Natural killer cell (primary cell): ENCODE data around the gene PHACTR3. TPM values are rescaled to one million over a fixed set of nuclear protein-coding genes. Genes with fewer than 3 reads are reported as not detected.
"Not testable (repeated sequence)": the region's sequence is repeated elsewhere in the genome, so short reads cannot be mapped to it uniquely, and the experiment has no call there.

Experiments
- ATAC-seq, 3 donors: fragments of 150-1000 bp in 2 of 3; fragments of 200-7000 bp in 1 of 3; cut with Tn5 transposase; 1 replicate in 1 of 3; 2 replicates in 2 of 3; pipeline ENCODE4 v1.10.0; 2021; ENCODE audit warnings: mild to moderate bottlenecking in 2 of 3, moderate library complexity in 2 of 3
- DNase-seq, 2 donors: peaks; one replicate each; pipeline versions ENCODE4 v3.0.0 to v3.0.0-alpha.2; 2013 to 2021; ENCODE audit warnings: mixed read lengths in 1 of 2
- H3K27ac ChIP-seq: one replicate; pipeline ENCODE4 v1.5.1; 2013; ENCODE audit warnings: mild to moderate bottlenecking, low read length
- H3K27me3 ChIP-seq: one replicate; pipeline ENCODE4 v1.6.1; 2013; ENCODE audit warnings: low read length; ENCODE audit not compliant: control insufficient read depth, insufficient read depth
- H3K36me3 ChIP-seq: one replicate; pipeline ENCODE4 v1.6.1; 2013; ENCODE audit warnings: low read length; ENCODE audit not compliant: control insufficient read depth, insufficient read depth
- H3K4me1 ChIP-seq: one replicate; pipeline ENCODE4 v1.6.1; 2013; ENCODE audit warnings: low read length; ENCODE audit not compliant: control insufficient read depth, insufficient read depth
- H3K4me3 ChIP-seq: one replicate; pipeline ENCODE4 v1.5.1; 2013; ENCODE audit warnings: low read length
- H3K9me3 ChIP-seq: one replicate; pipeline ENCODE4 v1.6.1; 2013; ENCODE audit warnings: low read length; ENCODE audit not compliant: control insufficient read depth, insufficient read depth
- H3K27ac Mint-ChIP-seq, 2 donors: one replicate each; pipeline ENCODE4 v1.8.0; 2022; ENCODE audit warnings: mild to moderate bottlenecking in 2 of 2, mixed read lengths in 2 of 2, moderate library complexity in 1 of 2
- H3K27me3 Mint-ChIP-seq, 2 donors: one replicate each; pipeline ENCODE4 v1.8.0; 2022; ENCODE audit warnings: low read depth in 2 of 2, mixed read lengths in 2 of 2
- H3K36me3 Mint-ChIP-seq: one replicate; pipeline ENCODE4 v1.8.0; 2022; ENCODE audit warnings: mixed read lengths
- H3K4me1 Mint-ChIP-seq, 2 donors: one replicate each; pipeline ENCODE4 v1.8.0; 2022; ENCODE audit warnings: mixed read lengths in 2 of 2
- H3K4me3 Mint-ChIP-seq: one replicate; pipeline ENCODE4 v1.8.0; 2022; ENCODE audit warnings: mild to moderate bottlenecking, moderate library complexity, mixed read lengths
- H3K9me3 Mint-ChIP-seq, 2 donors: one replicate each; pipeline ENCODE4 v1.8.0; 2022; ENCODE audit warnings: mixed read lengths in 2 of 2
- WGBS: methylation state at CpG from one replicate; pipeline ENCODE4 v1.1.7; 2013; ENCODE audit warnings: missing lambda C conversion rate; ENCODE audit not compliant: insufficient coverage; 5-methylcytosine and 5-hydroxymethylcytosine counted together
- intact Hi-C: fragments of 100-400 bp; cut with micrococcal nuclease; formaldehyde crosslinking; loops from one replicate; pipeline ENCODE4 v1.14.2; 2022
- total RNA-seq, 4 donors: library from RNA; stranded (reverse); fragments of 120-200 nt in 1 of 4; gene quantifications; one replicate each; pipeline versions ENCODE4 v1.2.3 to v1.2.4, GENCODE V29; 2013 to 2022
- TF ChIP-seq, protein P1 (sequence below): fragments of 200-600 bp; IDR thresholded peaks from one replicate; pipeline ENCODE4 v1.8.0; 2022; ENCODE audit warnings: antibody characterized with exemption

The PHACTR3 gene
- not detected for total RNA-seq
- total RNA-seq (2013): 0.23 TPM

- H3K27me3 ChIP-seq: peaks cover 5% of the 10 kb centered on the region
- Mint-ChIP-seq H3K4me1 (no peaks in the 10 kb centered on the region), H3K27me3 (peaks cover 36 to 50% of the 10 kb centered on the region in 2 donors), H3K36me3 (no peaks in the 10 kb centered on the region), H3K9me3 (no peaks in the 10 kb centered on the region), H3K4me3 (no peak within 1 kb of the TSS), H3K27ac (no peak within 1 kb of the TSS)
- WGBS: 5% methylated on average over 36 of the region's 40 CpGs
- TF ChIP-seq, protein P1, sequence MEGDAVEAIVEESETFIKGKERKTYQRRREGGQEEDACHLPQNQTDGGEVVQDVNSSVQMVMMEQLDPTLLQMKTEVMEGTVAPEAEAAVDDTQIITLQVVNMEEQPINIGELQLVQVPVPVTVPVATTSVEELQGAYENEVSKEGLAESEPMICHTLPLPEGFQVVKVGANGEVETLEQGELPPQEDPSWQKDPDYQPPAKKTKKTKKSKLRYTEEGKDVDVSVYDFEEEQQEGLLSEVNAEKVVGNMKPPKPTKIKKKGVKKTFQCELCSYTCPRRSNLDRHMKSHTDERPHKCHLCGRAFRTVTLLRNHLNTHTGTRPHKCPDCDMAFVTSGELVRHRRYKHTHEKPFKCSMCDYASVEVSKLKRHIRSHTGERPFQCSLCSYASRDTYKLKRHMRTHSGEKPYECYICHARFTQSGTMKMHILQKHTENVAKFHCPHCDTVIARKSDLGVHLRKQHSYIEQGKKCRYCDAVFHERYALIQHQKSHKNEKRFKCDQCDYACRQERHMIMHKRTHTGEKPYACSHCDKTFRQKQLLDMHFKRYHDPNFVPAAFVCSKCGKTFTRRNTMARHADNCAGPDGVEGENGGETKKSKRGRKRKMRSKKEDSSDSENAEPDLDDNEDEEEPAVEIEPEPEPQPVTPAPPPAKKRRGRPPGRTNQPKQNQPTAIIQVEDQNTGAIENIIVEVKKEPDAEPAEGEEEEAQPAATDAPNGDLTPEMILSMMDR: no peak
- H3K9me3 ChIP-seq: no peaks in the 10 kb centered on the region
- no peak within 1 kb of the TSS for H3K27ac ChIP-seq
- intact Hi-C loops: no loop called here
- H3K4me1 ChIP-seq: no peaks in the 10 kb centered on the region
- ATAC-seq (no peak), DNase-seq (no peak)
- no peaks in the 10 kb centered on the region for H3K36me3 ChIP-seq
- no peak within 1 kb of the TSS for H3K4me3 ChIP-seq
These were observed at the start of gene PHACTR3 for GRCh38 chr20:59603781-59604541. Gene PHACTR3, plus strand, starts transcription at chr20:59604540. Its CDS starts 475 bp downstream, at chr20:59605015.

DNA sequence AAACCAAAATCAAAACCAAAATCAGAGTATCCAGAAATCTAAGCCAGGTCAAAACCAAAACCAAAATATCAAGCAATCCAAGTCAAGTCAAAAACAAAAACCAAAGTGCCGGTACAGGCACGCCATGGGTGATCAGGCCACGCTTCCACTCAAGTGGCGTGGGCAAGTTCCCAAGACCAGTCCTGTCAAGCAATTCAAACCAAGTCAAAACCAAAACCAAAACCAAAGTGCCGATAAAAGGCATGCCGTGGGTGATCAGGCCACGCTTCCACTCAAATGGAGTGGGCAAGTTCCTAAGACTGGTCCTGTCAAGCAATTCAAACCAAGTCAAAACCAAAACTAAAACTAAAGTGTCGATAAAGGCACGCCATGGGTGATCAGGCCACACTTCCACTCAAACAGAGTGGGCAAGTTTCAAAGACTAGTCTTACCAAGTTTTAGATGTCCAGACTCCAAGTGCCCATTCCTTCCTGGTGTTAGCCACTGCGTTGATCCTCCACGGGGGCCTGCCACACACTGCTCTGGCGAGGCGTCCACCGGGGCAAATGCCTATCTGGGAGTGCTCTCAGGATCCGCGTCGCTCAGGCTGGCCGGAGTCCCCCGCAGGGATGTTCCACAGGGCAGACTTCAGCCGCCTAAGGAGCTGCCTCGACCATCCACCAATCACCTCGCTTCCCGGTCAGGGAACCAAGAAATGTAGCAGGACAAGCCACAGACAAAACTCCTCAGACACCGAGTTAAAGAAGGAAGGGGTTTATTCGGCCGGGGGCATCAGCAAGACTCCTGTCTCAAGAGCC lies 46.4 kb upstream of the PHACTR3 start:
- not testable (repeated sequence) for H3K27ac Mint-ChIP-seq, H3K36me3 Mint-ChIP-seq
- H3K27me3 Mint-ChIP-seq: peaks cover 14 to 17% of the 10 kb centered on the region in 2 donors

DNA sequence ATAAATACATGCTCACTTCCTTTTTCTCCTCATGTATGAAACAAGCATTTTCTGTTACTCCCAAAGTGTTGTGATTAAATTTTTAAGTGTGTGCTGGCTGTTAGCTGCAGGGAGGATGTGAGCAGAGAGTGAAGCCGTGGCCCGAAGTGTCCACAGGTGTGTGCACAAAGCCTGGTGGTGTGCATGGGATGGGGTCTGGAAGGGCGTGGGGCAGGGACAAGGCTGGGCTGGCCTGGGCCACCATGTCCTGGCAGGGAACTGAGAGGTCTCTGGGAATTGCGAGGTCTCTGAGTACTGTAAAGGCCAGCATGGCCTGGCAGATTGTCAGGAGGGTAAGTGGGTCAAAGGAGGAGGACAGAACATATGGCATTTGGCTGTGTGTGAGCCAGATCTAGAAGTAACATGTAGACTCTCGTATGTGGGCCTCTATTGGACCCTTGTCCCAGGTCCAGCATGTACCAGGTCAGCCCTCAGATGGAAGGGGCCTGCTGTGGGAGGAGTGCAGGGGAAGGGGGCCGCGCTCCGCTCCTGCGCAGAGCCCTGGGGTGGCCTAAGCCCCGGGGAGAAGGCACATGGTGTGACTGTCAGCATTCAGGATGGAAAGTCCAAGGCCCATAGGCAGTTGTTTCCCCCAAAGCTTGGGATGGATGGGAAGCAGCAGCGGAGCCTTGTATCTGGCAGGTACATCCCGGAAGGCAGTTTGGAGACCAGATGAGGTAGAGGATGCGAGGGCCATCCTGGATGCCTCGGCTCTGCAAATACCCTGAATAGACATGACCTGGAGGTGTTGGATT lies 45.1 kb upstream of the PHACTR3 start:
- H3K4me3 Mint-ChIP-seq: no peak overlapping the region
- Histone ChIP-seq H3K4me3 (no peak overlapping the region), H3K27ac (no peak overlapping the region), H3K27me3 (no peaks in the 10 kb centered on the region), H3K9me3 (no peaks in the 10 kb centered on the region), H3K4me1 (no peaks in the 10 kb centered on the region), H3K36me3 (no peaks in the 10 kb centered on the region)
- no peaks in the 10 kb centered on the region for H3K36me3 Mint-ChIP-seq
- intact Hi-C loops: no loop called here
- 90% methylated on average over 14 of the region's 14 CpGs for WGBS
- H3K9me3 Mint-ChIP-seq: no peaks in the 10 kb centered on the region
- TF ChIP-seq, protein P1: no peak
- peaks cover 15 to 17% of the 10 kb centered on the region in 2 donors for H3K27me3 Mint-ChIP-seq
- no peak for DNase-seq
- H3K4me1 Mint-ChIP-seq: peaks cover 0 to 3% of the 10 kb centered on the region in 2 donors
- peak in 1 of 3 donors; percentile 14 for ATAC-seq
- H3K27ac Mint-ChIP-seq: no peak overlapping the region

More for the DNA sequence above, 46.4 kb upstream of the PHACTR3 start:
- H3K4me3 Mint-ChIP-seq, H3K4me1 Mint-ChIP-seq, H3K4me3 ChIP-seq, H3K27ac ChIP-seq, H3K27me3 ChIP-seq, intact Hi-C loops, DNase-seq, H3K9me3 Mint-ChIP-seq, H3K4me1 ChIP-seq, ATAC-seq, H3K36me3 ChIP-seq, H3K9me3 ChIP-seq: not testable (repeated sequence)
- 91% methylated on average over 26 of the region's 26 CpGs for WGBS

- H3K27me3 Mint-ChIP-seq: peaks cover 15 to 17% of the 10 kb centered on the region in 2 donors
- DNase-seq: no peak
- 88% methylated on average over 7 of the region's 7 CpGs for WGBS
- Histone ChIP-seq H3K36me3 (no peaks in the 10 kb centered on the region), H3K4me3 (no peak overlapping the region), H3K27ac (no peak overlapping the region), H3K9me3 (no peaks in the 10 kb centered on the region), H3K27me3 (no peaks in the 10 kb centered on the region), H3K4me1 (no peaks in the 10 kb centered on the region)
- TF ChIP-seq, protein P1: no peak
- H3K4me3 Mint-ChIP-seq: no peak overlapping the region
- no peaks in the 10 kb centered on the region for H3K9me3 Mint-ChIP-seq
- H3K36me3 Mint-ChIP-seq: no peaks in the 10 kb centered on the region
- ATAC-seq: no peak
- intact Hi-C loops: no loop called here
- no peak overlapping the region for H3K27ac Mint-ChIP-seq
- H3K4me1 Mint-ChIP-seq: peaks cover 0 to 3% of the 10 kb centered on the region in 2 donors
These were observed 44.5 kb upstream of the PHACTR3 start for GRCh38 chr20:59559863-59560262.
